ENCODE data around the gene ANO4.

ANO4 gene

DNA sequence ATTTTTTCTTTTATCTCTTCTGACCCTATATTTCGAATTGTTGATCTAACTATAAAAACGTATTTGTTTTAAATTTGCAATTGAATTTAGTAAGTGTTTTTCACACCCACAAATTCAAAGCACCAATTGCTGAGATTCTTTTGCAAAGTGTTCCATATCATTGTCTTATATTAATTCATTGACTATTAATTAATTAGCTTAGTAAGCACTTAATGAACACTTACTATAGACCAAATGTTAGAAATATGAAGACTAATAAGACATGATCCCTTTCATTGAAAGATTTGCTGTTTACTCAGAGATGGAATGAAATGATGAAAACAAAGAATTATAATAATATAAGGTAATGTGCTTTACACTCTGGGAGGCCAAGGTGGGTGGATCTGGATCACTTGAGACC is 14.2 kb downstream of the ANO4 start:
- no peak for DNase-seq (ENCODE audit: low read depth in 2 of 2)

DNA sequence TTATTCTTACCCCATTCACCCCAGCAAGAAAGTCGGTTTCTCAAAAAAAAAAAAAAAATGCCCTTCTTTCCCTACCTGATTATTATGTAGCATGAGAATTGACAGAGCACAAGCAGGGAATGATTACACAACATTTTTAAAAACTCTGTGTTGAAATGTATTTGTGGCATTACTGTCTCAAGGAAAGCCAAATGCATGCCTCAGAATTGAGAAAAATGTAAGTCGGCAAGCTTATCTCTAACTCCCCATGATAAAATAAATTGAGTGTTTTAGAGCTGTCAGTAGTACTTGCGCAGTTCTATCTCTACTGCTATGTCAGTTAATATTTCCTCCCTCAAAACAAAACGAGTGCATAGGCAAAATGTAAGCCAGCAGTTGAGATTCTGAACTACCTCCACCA is 25.7 kb downstream of the ANO4 start:
- DNase-seq (ENCODE audit: low read depth in 2 of 2), result no peak

DNA sequence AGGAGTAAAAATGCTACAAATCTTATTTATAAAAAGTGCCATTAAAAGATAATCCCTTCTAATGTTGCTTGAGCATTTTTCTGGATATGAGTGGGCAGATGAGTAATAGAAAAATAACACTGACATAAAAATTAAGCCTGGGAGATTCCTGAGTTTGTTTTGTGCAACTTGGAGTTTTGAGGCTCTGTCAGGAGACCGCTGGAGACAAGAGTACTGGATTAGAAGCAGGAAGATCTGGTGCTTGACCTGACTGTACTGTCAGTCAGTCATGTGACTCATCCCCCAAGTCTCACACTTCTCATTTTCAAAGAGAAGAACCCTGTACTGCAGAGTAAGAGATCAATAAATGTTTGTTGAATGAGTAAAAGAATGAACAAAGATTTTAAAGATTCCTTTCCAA is 29.4 kb downstream of the ANO4 start:
- DNase-seq (ENCODE audit: low read depth in 2 of 2), result no peak

DNA sequence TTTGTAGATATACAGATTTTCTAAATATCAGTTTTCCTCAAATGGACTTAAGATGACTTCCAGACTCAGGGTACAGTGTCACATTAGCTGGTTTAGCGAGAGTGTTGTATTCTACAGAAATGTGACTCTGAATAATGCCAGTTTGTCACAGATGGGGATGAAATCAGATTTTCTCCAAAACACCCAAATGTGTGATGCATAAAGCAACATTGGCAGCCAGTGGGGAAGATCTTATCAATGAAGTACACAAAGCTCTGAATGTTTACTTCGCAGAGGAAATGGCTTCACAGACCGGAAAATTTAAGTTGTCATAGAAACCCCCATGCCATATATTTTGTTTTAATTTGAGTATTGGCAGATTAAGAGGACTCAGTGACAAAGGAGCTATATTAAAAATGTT is 29.9 kb downstream of the ANO4 start:
- DNase-seq (ENCODE audit: low read depth in 2 of 2), result no peak

GRCh38 chr12:100826323-100826722 is 31.7 kb downstream of the ANO4 start:
- DNase-seq (ENCODE audit: low read depth in 2 of 2), result no peak

DNA sequence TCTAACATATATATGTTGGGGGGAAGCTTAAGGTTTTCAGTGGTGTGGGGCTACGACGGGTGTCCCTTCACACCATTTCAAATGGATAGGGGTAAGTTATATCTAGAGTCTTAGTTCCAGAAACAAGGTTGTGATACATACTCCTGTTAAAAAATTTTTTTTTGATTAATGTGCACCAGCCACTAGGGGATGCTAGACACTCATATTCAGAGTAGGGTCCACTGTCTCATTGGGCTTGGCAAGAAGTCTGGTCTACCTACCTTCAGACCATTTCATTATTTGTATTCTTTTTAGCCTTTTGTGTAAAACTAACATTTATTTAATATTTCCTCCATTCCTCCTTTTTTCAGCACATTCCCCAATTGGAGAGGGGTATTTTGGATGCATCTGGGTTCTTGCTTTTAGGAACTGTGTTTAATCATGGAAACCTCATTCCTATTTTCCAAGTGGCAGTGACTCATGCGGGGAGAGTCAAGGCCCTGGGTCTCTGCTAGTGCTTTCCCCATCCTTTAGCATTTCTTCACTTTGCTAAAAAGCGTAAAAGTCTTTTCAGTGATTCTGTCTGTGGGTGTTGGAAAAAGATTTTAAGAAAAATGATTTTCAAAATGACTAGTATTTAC is 33.4 kb downstream of the ANO4 start:
- DNase-seq (ENCODE audit: low read depth in 2 of 2), result no peak

DNA sequence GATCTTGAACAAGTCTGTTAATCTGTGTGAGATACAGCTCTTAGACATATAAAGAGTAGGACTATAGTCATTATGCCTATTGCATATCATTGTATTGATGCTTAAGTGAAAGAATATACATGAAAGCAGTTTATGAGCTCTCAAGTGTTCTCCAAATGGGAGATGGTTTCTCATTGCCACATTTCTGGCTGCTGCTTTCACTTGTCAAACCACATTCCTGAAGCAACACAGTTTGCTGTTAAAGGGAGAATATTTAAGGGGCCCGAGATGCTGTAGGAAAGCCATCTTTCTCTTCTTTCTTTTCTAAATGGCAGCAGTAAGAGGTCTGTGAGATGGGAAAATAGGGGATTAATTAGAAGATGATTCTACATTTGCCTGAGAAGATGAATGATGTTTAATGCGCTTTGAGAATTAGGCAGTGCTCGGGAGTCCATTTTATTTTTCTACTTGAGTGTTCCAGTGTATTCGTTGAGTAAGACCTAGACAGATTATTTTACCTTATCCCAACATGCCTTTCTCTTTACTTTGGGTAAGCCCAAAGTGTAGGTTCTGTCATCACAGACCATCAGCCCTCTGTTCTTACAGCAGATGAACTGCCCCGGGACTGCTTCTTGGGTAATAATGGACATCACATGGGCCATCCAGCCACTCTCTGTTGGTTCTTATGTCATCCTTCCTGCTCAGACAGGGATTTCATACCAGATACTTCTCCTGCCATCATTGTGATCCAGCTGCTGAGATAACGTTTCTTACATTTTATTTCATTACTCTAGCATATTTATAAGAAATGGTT is 35.6 kb downstream of the ANO4 start:
- DNase-seq (ENCODE audit: low read depth in 2 of 2), result no peak

DNA sequence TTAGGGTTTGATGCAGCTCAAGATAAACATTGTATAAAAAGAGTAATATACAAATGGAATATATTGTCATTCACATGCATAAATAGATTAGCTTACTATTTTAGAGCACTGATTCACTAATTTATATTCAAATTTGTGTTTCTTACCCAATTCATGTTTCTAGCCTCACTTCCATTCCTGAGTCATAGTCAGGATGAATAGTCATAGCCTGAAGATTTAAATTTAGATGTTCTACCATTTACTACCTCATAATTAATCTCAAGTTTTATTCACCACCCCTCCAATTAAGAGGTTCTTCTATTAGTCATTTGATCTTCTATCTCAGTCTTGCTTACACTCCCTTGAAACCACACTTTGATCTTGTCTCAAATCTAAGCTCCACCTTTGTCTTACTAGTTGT is 38.7 kb downstream of the ANO4 start:
- DNase-seq (ENCODE audit: low read depth in 2 of 2), result no peak

DNA sequence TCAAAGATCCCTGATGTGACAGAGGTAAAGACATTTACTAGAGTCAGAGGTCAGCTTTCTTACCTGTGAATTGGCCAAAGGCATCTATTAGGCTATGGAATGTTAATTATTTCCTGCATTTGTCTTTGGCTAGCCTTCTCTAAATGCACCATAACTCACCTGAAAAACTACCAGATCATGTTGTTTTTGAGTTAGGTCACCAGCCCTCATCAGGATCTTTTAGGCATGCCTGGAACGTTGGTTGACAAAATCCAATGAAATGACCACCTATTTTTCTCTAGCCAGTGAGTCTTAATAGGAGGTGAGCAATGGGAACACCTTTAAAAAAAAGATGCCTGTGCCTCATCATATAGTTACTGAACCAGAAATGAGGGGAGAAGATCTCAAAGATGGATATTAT is 46.2 kb downstream of the ANO4 start:
- DNase-seq (ENCODE audit: low read depth in 2 of 2), result no peak

- no peak for DNase-seq (ENCODE audit: low read depth in 2 of 2)
Measured at GRCh38 chr12:100842156-100842555, 47.6 kb downstream of the ANO4 start.

GRCh38 chr12:100843061-100843460 is 48.5 kb downstream of the ANO4 start:
- no peak for DNase-seq (ENCODE audit: low read depth in 2 of 2)

GRCh38 chr12:100845095-100845494 is 50.5 kb downstream of the ANO4 start:
- DNase-seq (ENCODE audit: low read depth in 2 of 2), result no peak

DNA sequence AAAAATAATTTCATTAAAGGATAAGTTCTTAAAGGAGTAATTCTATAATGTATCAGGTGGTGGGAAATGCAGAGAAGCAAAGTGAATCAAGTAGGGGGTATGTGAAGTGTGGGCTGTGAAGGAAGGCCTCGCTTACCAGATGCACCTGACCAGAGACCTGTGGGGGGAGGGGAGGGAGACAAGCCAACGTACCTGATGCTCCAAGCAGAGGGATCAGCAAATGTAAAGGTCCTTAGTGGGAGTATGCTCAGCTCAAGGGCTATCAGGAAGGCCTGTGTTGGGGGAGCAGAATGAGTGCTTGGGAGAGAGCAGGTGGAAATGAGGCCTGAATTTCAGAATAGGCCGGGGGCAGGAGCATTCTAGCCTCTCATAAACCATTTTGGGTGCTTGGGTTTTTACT is 57.1 kb downstream of the ANO4 start:
- DNase-seq (ENCODE audit: low read depth in 2 of 2), result no peak

- DNase-seq (ENCODE audit: low read depth in 2 of 2), result no peak
Measured at GRCh38 chr12:100857418-100857817, 62.8 kb downstream of the ANO4 start.

- DNase-seq (ENCODE audit: low read depth in 2 of 2), result no peak
Measured at GRCh38 chr12:100857971-100858370, 63.4 kb downstream of the ANO4 start.

DNA sequence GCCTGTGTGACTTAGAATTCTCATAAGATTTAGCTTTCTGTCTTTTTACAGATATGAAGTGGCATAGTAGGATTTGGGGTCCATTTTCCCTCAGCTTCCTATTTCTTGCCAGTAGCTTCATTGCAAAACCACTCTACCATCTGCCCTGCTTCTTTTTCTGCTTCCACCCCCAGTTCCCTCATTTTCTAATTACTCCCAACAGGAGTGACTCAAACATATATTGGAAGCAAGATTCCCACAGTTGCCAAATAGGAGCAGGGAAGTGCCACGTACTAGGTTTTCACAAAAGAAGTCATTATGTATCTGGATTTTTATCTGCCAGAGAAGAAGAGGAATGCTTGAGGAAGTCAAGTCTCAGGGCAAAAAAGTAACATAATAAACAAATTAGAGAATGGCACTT is 64.1 kb downstream of the ANO4 start:
- DNase-seq (ENCODE audit: low read depth in 2 of 2), result no peak

GRCh38 chr12:100859063-100859627 is 64.6 kb downstream of the ANO4 start:
- no peak for DNase-seq (ENCODE audit: low read depth in 2 of 2)

GRCh38 chr12:100860611-100861010 is 66.0 kb downstream of the ANO4 start:
- DNase-seq (ENCODE audit: low read depth in 2 of 2), result no peak

GRCh38 chr12:100862676-100863075 is 68.1 kb downstream of the ANO4 start:
- DNase-seq (ENCODE audit: low read depth in 2 of 2), result no peak

- no peak for DNase-seq (ENCODE audit: low read depth in 2 of 2)
Measured at GRCh38 chr12:100864366-100864765, 69.8 kb downstream of the ANO4 start.

- no peak for DNase-seq (ENCODE audit: low read depth in 2 of 2)
Measured at GRCh38 chr12:100867639-100868393, 73.2 kb downstream of the ANO4 start.

DNA sequence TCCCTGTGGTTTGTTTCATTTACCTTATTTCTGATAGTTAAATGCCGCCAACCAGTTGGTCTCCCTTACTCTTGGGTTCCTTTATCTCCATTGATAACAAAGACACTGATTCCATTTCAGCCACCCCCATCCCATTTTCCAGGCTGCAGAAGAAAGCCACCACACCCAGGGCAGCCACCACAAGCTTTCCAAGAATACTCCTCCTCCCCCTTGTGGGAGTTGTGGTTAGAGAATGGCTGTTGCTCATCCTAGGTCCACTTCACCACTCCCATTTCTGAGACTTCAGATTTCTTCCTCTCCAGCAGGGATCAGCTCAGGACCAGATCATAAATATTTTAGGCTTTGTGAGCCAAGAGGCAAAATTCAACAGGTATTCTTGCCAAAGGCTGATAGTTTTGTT is 73.9 kb downstream of the ANO4 start:
- no peak for DNase-seq (ENCODE audit: low read depth in 2 of 2)

Data from stimulated activated CD4-positive, alpha-beta T cell treated with anti-CD3 and anti-CD28 coated beads, Interleukin-15, amount 100 ng/mL, for 48 hours (primary cell).